ENCODE data around the gene KIRREL3. TPM values are rescaled to one million over a fixed set of nuclear protein-coding genes. Genes with fewer than 3 reads are reported as not detected.

Gene KIRREL3
- total RNA-seq, 2 experiments from 2014 or later: not detected

DNA sequence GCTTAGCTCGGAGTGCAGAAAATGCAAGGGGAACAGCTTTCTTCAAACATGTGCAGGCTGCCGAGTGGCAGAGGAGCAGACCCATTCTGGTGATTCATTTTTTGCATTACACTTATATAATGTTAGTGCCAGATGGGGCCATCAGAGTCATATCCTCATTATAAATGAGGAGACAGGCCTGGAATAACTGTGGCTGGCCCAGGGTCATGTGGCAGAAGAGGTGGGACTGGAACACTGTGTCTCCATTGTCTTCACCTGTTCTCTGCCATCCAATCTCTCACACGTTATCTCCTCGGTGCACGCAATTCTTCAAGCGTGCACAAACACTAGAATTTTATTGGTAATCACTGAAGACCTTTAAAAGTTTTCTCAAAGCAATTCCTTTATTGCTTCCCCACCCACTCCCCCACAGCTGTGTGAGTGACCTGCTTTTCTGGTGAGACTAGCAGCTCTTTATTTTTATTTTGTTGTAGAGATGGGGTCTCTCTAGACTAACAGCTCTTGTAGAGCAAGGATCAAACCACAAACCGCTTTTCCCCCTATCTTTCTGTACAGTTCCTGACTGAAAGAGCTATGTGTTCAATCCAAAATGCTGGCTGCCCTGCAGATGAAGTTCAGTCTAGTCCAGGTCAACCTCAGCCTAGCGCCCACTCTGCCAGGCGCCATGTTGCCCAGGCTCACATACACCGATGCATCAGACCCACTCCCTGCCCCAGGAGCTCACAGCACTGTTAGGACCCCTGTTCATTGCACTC, 569.8 kb downstream of the KIRREL3 start:
- Mint-ChIP-seq H3K27ac (no peak overlapping the region), H3K27me3 (no peaks in the 10 kb centered on the region), H3K4me1 (ENCODE audit: low read depth) (no peaks in the 10 kb centered on the region), H3K4me3 (no peak overlapping the region), H3K36me3 (ENCODE audit: low read depth) (no peaks in the 10 kb centered on the region), H3K9me3 (no peaks in the 10 kb centered on the region)
- Histone ChIP-seq H3K27ac (ENCODE audit: low read depth in 1 of 2, low read length in 2 of 2) (no peak overlapping the region), H3K4me3 (ENCODE audit: low read length) (no peak overlapping the region), H3K4me1 (ENCODE audit: insufficient read depth, low read length) (no peaks in the 10 kb centered on the region), H3K9me3 (ENCODE audit: control insufficient read depth in 1 of 2, insufficient read depth in 1 of 2, low read length in 2 of 2) (no peaks in the 10 kb centered on the region), H3K27me3 (ENCODE audit: control insufficient read depth in 1 of 2, insufficient read depth in 2 of 2, low read length in 2 of 2) (no peaks in the 10 kb centered on the region), H3K36me3 (ENCODE audit: insufficient read depth, low read length) (no peaks in the 10 kb centered on the region)
- ATAC-seq (ENCODE audit: poor library complexity): no peak
- DNase-seq: no peak
- TF ChIP-seq CTCF (IDR thresholded peaks at IDR 0.05): no peak
- intact Hi-C loops (cut with DNase I, micrococcal nuclease): loop anchor here in 1 of 2 experiments (10.0 kb wide), 1 partner anchor 444 kb away; no protein-coding TSS in a partner anchor
- ChIA-PET POLR2A (no interaction called here), CTCF (no interaction called here)

GRCh38 chr11:126426820-126427749, 573.5 kb downstream of the KIRREL3 start:
- POLR2A ChIA-PET: interaction anchor here (0.6 kb wide), 1 partner anchor 1097 kb away, joined by 3 read pairs; no protein-coding TSS in a partner anchor
- Mint-ChIP-seq H3K27ac (no peak overlapping the region), H3K9me3 (no peaks in the 10 kb centered on the region), H3K36me3 (ENCODE audit: low read depth) (no peaks in the 10 kb centered on the region), H3K27me3 (no peaks in the 10 kb centered on the region), H3K4me1 (ENCODE audit: low read depth) (no peaks in the 10 kb centered on the region), H3K4me3 (no peak overlapping the region)
- ATAC-seq (ENCODE audit: poor library complexity) (no peak), DNase-seq (no peak)
- intact Hi-C loops (cut with DNase I, micrococcal nuclease): no loop called here
- Histone ChIP-seq H3K4me1 (ENCODE audit: insufficient read depth, low read length) (no peaks in the 10 kb centered on the region), H3K9me3 (ENCODE audit: control insufficient read depth in 1 of 2, insufficient read depth in 1 of 2, low read length in 2 of 2) (no peaks in the 10 kb centered on the region), H3K36me3 (ENCODE audit: insufficient read depth, low read length) (no peaks in the 10 kb centered on the region), H3K27me3 (ENCODE audit: control insufficient read depth in 1 of 2, insufficient read depth in 2 of 2, low read length in 2 of 2) (no peaks in the 10 kb centered on the region), H3K27ac (ENCODE audit: low read depth in 1 of 2, low read length in 2 of 2) (no peak overlapping the region), H3K4me3 (ENCODE audit: low read length) (no peak overlapping the region)
- TF ChIP-seq CTCF (IDR thresholded peaks at IDR 0.05): no peak
- CTCF ChIA-PET: no interaction called here

GRCh38 chr11:126426106-126426505, 574.5 kb downstream of the KIRREL3 start:
- DNase-seq: no peak
- no peaks in the 10 kb centered on the region for H3K27me3 Mint-ChIP-seq
- intact Hi-C loops (cut with DNase I, micrococcal nuclease): no loop called here
- no peaks in the 10 kb centered on the region for H3K9me3 Mint-ChIP-seq
- peaks cover 0 to 2% of the 10 kb centered on the region in 2 experiments for H3K27me3 ChIP-seq (ENCODE audit: control insufficient read depth in 1 of 2, insufficient read depth in 2 of 2, low read length in 2 of 2)
- ATAC-seq (ENCODE audit: poor library complexity): no peak
- CTCF ChIA-PET: no interaction called here
- H3K4me3 Mint-ChIP-seq: no peak overlapping the region
- H3K27ac ChIP-seq (ENCODE audit: low read depth in 1 of 2, low read length in 2 of 2): no peak overlapping the region
- no peak overlapping the region for H3K27ac Mint-ChIP-seq
- no peak for TF ChIP-seq CTCF (IDR thresholded peaks at IDR 0.05)
- H3K36me3 ChIP-seq (ENCODE audit: insufficient read depth, low read length): no peaks in the 10 kb centered on the region
- no peaks in the 10 kb centered on the region for H3K4me1 ChIP-seq (ENCODE audit: insufficient read depth, low read length)
- H3K36me3 Mint-ChIP-seq (ENCODE audit: low read depth): no peaks in the 10 kb centered on the region
- H3K4me1 Mint-ChIP-seq (ENCODE audit: low read depth): no peaks in the 10 kb centered on the region
- no peak overlapping the region for H3K4me3 ChIP-seq (ENCODE audit: low read length)
- POLR2A ChIA-PET: no interaction called here
- H3K9me3 ChIP-seq (ENCODE audit: control insufficient read depth in 1 of 2, insufficient read depth in 1 of 2, low read length in 2 of 2): no peaks in the 10 kb centered on the region

Measured in CD4-positive, alpha-beta T cell (primary cell).